Activated CD8-positive, alpha-beta memory T cell treated with anti-CD3 and anti-CD28 coated beads, Interleukin-2, amount 50 U/mL, for 24 hours (primary cell): ENCODE results near the gene AGT.
"Not testable (repeated sequence)": the region's sequence is repeated elsewhere in the genome, so short reads cannot be mapped to it uniquely, and the experiment has no call there.

ENCODE experiments used
- DNase-seq: peaks from one replicate; pipeline ENCODE4 v3.0.0-alpha.2; 2020; ENCODE audit errors: extremely low read depth

AGT gene

GRCh38 chr1:230744382-230744781 is 30.5 kb upstream of the AGT start:
- DNase-seq: no peak

GRCh38 chr1:230743899-230744298 is 30.0 kb upstream of the AGT start:
- no peak for DNase-seq

- no peak for DNase-seq
Measured at GRCh38 chr1:230739564-230740290, 25.8 kb upstream of the AGT start.

- no peak for DNase-seq
Measured at GRCh38 chr1:230737622-230738262, 23.8 kb upstream of the AGT start.

- no peak for DNase-seq
Measured at GRCh38 chr1:230735447-230735846, 21.5 kb upstream of the AGT start.

DNA sequence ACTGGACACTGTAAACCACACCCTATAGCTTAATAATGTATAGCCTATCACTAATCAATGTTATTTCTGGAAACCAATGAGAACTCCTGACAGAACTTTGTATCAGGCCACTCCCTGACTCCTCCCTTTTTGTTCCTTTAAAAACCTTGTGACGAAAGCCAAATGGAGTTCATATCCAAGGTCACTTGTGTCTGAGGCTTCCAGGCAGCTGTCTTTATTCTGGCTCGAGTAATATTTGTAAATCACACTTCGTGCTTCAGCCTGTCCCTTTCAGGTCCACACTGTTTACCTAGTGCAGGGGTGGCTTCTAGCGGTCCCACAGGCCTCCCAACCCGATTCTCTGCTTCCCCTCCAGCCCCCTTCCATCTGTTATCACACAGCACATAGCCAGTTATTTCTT is 17.1 kb upstream of the AGT start:
- no peak for DNase-seq

DNA sequence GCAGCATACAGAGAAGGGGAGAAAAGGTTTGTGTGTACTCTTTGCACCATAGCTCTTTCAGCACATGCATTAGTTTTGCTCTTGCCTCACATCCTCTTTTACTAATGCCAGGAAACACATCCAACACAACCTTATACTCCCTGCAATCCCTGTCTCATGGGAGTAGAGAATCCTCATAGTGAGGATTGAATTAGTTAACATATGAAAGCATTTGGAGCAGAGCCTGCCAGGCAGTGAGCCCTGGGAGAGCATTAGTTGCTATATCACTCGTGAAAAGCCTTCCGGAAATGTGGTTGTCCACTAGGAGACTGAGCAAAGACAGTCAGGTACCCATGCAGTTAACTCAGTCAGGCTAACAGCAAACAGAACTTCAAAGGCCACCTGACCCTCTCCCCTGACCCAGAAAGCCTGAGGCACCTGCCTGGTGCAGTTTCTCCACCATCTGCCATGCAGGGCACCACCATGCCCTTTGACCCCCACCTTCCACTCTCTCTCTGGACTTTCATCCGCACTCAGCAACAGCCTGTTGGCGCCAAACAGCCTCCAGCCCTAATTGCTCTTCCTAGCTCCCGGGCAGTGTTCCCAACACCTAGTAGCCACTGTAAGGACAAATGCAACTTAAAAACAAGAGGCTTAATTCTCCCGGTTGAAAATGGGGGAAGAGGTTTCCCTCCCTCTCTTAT is 14.9 kb upstream of the AGT start:
- DNase-seq: no peak

DNA sequence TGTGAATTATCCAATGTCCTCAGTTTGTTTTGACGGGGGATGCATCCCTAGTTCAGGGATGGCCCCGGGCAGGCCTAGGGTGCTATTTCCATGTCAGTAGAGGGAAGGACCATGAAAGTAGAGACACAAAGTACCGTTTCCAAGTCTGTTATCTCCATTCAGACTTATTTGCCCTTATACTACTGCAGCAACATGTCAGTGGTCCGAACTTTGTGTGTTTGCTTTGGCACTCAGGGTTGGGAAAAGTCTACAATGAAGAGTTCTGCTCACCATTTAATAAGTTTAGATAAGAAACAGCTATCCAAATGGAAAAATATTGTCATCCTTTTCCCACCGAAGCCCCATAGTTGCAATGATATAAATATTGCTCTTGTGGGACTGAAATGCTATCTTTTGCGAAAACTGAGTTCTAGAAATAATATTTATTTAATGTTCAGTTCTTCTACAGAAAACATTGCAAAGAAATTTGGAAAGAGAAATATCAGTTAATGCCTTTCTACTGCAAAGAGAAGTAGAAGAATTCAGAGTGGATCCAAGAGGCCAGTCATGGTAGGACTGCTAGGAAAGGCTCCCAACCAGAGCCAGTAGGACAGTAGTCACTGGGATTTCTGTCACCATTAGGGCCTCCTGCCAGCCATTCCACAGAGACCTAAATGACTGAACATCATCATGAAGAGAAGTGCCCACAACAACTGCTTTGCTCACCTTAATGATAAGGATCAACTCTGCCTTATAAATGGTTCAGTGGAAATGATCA is 11.5 kb upstream of the AGT start:
- no peak for DNase-seq

- not testable (repeated sequence) for DNase-seq
Measured at GRCh38 chr1:230721849-230722522, 8.1 kb upstream of the AGT start.

DNA sequence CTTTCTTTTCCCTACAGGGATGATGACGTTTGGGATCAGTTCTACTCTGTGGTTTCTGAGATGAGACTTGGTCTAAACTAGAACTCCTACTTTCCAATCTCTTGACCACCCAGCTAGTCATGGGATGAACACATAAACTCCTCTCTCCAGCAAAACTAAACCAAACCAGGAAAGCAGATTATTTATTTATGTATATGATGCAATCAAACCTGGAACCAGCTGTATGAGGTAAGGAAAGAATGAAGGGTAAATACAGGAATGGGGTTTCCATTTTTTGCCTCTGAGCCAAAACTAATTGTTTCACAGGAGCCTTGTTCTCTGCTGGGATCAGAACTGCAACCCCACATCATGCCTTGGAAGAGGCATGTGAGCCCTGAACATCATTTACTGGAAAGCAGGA is 3.3 kb upstream of the AGT start:
- no peak for DNase-seq

DNA sequence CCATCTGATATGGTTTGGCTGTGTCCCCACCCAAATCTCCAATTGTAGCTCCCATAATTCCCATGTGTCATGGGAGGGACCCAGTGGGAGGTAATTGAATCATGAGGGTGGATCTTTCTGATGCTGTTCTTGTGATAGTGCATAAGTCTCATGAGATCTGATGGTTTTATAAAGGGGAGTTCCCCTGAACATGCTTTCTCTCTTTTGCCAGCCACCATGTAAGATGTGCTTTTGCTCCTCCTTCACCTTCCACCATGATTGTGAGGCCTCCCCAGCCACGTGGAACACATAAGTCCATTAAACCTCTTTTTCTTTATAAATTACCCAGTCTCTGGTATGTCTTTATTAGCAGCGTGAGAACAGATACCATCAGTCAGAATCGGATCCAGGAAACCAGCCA is 2.5 kb upstream of the AGT start:
- DNase-seq: not testable (repeated sequence)

DNA sequence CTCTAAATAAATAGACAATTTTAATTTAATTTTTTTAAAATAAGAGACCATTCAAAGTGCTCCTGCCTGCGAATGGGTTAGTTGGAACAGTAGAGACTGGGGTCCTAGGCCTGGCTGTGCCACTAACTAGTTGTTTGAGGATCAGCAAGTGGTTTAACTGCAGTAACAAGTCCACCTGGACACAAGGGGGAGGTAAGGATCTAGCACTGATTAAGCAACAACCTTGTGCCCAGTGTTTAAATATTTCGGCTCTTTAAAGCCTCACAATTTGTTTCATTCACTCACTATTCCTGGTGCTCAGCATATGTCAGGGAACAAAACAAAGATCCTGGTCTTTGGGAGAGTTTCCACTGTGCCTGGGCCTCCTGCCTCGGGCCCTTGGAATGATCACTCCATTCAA is 1.6 kb upstream of the AGT start:
- DNase-seq: no peak

DNA sequence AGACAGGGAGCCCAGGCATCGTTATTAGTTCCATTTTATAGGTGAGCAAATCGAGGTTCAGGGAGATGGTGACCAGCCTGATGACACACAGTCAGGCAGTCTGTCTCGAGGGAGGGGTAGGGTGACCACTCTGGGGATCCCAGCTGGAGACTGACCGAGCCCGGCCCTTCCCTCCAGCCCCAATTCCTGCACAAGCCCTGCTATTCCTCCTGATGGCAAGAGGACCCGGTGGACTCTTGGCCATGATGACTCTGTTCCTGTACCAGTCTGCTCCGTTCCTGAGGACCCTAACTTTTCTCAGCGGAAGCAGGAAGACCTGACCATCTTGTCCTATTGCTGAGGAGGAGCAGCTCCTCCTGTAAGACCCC is 391 bp downstream of the AGT start:
- no peak for DNase-seq

GRCh38 chr1:230713138-230713537 is 784 bp downstream of the AGT start:
- DNase-seq: no peak

DNA sequence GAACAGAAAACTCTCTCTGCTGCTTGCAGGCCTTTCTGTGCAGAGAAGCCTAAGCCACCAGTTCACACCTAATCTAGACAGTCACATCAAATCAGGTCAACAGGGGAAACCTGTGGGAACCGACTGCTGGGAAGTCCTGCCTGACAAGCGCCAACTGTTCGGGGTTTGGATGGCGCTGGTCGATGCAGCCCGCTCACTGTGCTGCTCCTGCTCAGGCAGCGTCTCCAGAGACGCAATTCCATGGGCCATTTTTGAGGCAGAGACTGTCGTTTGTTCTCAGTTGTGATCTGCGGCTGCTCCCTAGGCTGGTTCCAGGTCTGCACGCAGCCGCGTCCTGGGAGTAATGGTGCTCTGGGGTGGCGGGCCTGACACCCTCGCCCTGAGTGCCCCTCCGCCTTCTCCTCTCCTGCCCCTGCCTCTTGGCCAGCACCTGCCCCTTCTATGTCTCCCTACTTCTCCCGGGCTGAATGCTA is 1.4 kb downstream of the AGT start:
- no peak for DNase-seq

DNA sequence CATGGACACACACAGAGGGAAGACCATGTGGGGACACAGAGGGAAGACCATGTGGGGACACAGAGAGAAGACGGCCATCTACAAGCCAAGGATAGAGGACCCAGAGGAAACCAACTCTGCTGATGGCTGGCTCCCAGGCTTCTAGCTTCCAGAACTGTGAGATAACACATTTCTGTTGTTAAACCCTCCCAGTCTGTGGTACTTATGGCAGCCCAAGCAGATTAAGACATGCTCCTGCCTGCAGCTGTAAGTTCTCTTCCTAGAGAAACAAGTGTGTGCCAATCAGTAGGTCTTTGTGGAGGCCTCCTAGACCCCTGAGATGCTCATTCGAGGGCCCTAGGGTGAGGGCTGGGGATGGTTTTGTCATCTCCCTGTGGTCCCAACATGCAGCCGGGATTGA is 2.7 kb downstream of the AGT start:
- no peak for DNase-seq

DNA sequence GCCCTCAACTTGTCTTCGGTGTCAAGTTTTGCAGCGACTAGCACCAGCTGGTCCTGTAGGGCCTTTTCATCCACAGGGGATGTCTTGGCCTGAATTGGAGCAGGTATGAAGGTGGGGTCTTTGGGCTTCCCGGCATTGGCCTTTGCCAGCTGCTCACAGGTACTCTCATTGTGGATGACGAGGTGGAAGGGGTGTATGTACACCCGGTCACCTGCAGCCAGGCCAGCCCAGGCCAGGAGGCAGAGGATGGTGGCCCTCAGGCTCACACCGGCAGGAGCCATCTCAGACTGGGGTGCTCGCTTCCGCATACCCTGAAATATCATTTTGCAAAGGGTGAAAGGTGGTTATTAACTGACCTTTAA is 3.4 kb downstream of the AGT start:
- no peak for DNase-seq

- DNase-seq: no peak
Measured at GRCh38 chr1:230709619-230710542, 4.0 kb downstream of the AGT start.

GRCh38 chr1:230708631-230709580 is 5.0 kb downstream of the AGT start:
- DNase-seq: no peak
